GM18526 (cell line): ENCODE measurements around the gene VASH2.
A peak's percentile ranks its signal among the peaks of the same experiment; 100 is the strongest.

Experiments
- POLR2A ChIP-seq: IDR thresholded peaks from 3 replicates; pipeline ENCODE4 v1.6.1; 2011; ENCODE audit not compliant: insufficient read length; ENCODE audit errors: extremely low read depth

The VASH2 gene

GRCh38 chr1:212950243-212951125 is at the start of gene VASH2:
VASH2 (plus strand) TSS chr1:212950541; CDS start chr1:212951543, 1,002 bp downstream.
- TF ChIP-seq POLR2A = peak; percentile 58

GRCh38 chr1:212901290-212901689 is 49.1 kb upstream of the VASH2 start:
- TF ChIP-seq POLR2A = no peak

- TF ChIP-seq POLR2A = no peak
Observed at GRCh38 chr1:212902054-212902453, 48.3 kb upstream of the VASH2 start.

GRCh38 chr1:212903664-212904063 is 46.7 kb upstream of the VASH2 start:
- no peak for TF ChIP-seq POLR2A

GRCh38 chr1:212908971-212909370 is 41.4 kb upstream of the VASH2 start:
- TF ChIP-seq POLR2A = no peak

- no peak for TF ChIP-seq POLR2A
Observed at GRCh38 chr1:212909652-212910063, 40.7 kb upstream of the VASH2 start.

- no peak for TF ChIP-seq POLR2A
Observed at GRCh38 chr1:212914789-212915188, 35.6 kb upstream of the VASH2 start.

- TF ChIP-seq POLR2A = no peak
Observed at GRCh38 chr1:212915245-212916091, 34.9 kb upstream of the VASH2 start.

- no peak for TF ChIP-seq POLR2A
Observed at GRCh38 chr1:212916481-212917133, 33.7 kb upstream of the VASH2 start.

- TF ChIP-seq POLR2A = no peak
Observed at GRCh38 chr1:212917134-212917485, 33.2 kb upstream of the VASH2 start.

- no peak for TF ChIP-seq POLR2A
Observed at GRCh38 chr1:212917858-212918257, 32.5 kb upstream of the VASH2 start.

GRCh38 chr1:212918824-212919223 is 31.5 kb upstream of the VASH2 start:
- no peak for TF ChIP-seq POLR2A

- no peak for TF ChIP-seq POLR2A
Observed at GRCh38 chr1:212920246-212920645, 30.1 kb upstream of the VASH2 start.

- no peak for TF ChIP-seq POLR2A
Observed at GRCh38 chr1:212920896-212921295, 29.4 kb upstream of the VASH2 start.

- TF ChIP-seq POLR2A = no peak
Observed at GRCh38 chr1:212922016-212922415, 28.3 kb upstream of the VASH2 start.
